CD14-positive monocyte (primary cell): ENCODE results near the gene SRCAP. TPM values are rescaled to one million over a fixed set of nuclear protein-coding genes. Genes with fewer than 3 reads are reported as not detected.

ENCODE experiments used
- DNase-seq, 3 donors: peaks; one replicate each; pipeline ENCODE4 v3.0.0-alpha.2; 2011 to 2022
- H2AFZ ChIP-seq: 2 replicates; pipeline ENCODE4 v1.6.0; 2012; ENCODE audit warnings: mild to moderate bottlenecking, low read depth, low read length, inconsistent platforms; ENCODE audit not compliant: insufficient read depth, poor library complexity, severe bottlenecking
- H3K27ac ChIP-seq, 2 donors: 1 replicate in 1 of 2; 2 replicates in 1 of 2; pipeline ENCODE4 v1.5.1; 2012 to 2013; ENCODE audit warnings: low read length in 2 of 2, control low read depth in 1 of 2, inconsistent platforms in 1 of 2, low read depth in 1 of 2, mild to moderate bottlenecking in 1 of 2
- H3K27me3 ChIP-seq, 2 donors: one replicate each; pipeline versions ENCODE4 v1.6.0 to v1.6.1; 2011 to 2013; ENCODE audit warnings: low read length in 2 of 2; ENCODE audit not compliant: control insufficient read depth in 2 of 2, insufficient read depth in 2 of 2
- H3K36me3 ChIP-seq, 2 donors: replicated peaks in 1 of 2; 1 replicate in 1 of 2; 2 replicates in 1 of 2; pipeline versions ENCODE4 v1.5.1 to v1.6.1; 2012 to 2013; ENCODE audit warnings: low read length in 2 of 2, control low read depth in 1 of 2, inconsistent platforms in 1 of 2, mild to moderate bottlenecking in 1 of 2; ENCODE audit not compliant: insufficient read depth in 2 of 2, control insufficient read depth in 1 of 2
- H3K4me1 ChIP-seq, 2 donors: 1 replicate in 1 of 2; 2 replicates in 1 of 2; pipeline versions ENCODE4 v1.5.1 to v1.6.1; 2012 to 2013; ENCODE audit warnings: low read length in 2 of 2, control low read depth in 1 of 2, inconsistent platforms in 1 of 2, mild to moderate bottlenecking in 1 of 2, moderate library complexity in 1 of 2; ENCODE audit not compliant: insufficient read depth in 2 of 2, control insufficient read depth in 1 of 2
- H3K4me2 ChIP-seq: replicated peaks from 2 replicates; pipeline ENCODE3; 2012; ENCODE audit warnings: low read length, moderate library complexity, mild to moderate bottlenecking; ENCODE audit not compliant: poor library complexity, severe bottlenecking; ENCODE audit errors: extremely low read depth
- H3K4me3 ChIP-seq, 3 experiments: fragments of 200-600 bp in 1 of 3; sonication (generic) in 1 of 3; replicated peaks in 1 of 3; 1 replicate in 2 of 3; 2 replicates in 1 of 3; pipeline ENCODE4 v1.5.1; 2011 to 2013; ENCODE audit warnings: low read length in 3 of 3, mild to moderate bottlenecking in 3 of 3, control low read depth in 2 of 3, low read depth in 2 of 3, inconsistent platforms in 1 of 3, moderate library complexity in 1 of 3
- H3K79me2 ChIP-seq: 2 replicates; pipeline ENCODE4 v1.6.0; 2012; ENCODE audit warnings: mild to moderate bottlenecking, control low read depth, inconsistent platforms, low read length, moderate library complexity; ENCODE audit not compliant: insufficient read depth
- H3K9ac ChIP-seq: 2 replicates; pipeline ENCODE4 v1.6.0; 2017; ENCODE audit warnings: low read length, mild to moderate bottlenecking; ENCODE audit not compliant: insufficient read depth, poor library complexity, severe bottlenecking
- H3K9me3 ChIP-seq, 2 donors: replicated peaks in 1 of 2; 1 replicate in 1 of 2; 2 replicates in 1 of 2; pipeline versions ENCODE4 v1.5.1 to v1.6.1; 2012 to 2013; ENCODE audit warnings: low read length in 2 of 2, control low read depth in 1 of 2; ENCODE audit not compliant: control insufficient read depth in 1 of 2, insufficient read depth in 1 of 2
- H4K20me1 ChIP-seq: 2 replicates; pipeline ENCODE4 v1.6.0; 2012; ENCODE audit warnings: mild to moderate bottlenecking, low read length, control low read depth, moderate library complexity; ENCODE audit not compliant: insufficient read depth
- H3K27ac Mint-ChIP-seq, 7 donors: one replicate each; pipeline ENCODE4 v1.8.0; 2020; ENCODE audit warnings: mild to moderate bottlenecking in 7 of 7, mixed read lengths in 7 of 7, moderate library complexity in 6 of 7, inconsistent platforms in 2 of 7
- H3K27me3 Mint-ChIP-seq, 3 donors: one replicate each; pipeline ENCODE4 v1.8.0; 2021 to 2022; ENCODE audit warnings: low read depth in 3 of 3, mild to moderate bottlenecking in 3 of 3, mixed read lengths in 3 of 3, moderate library complexity in 3 of 3, inconsistent platforms in 1 of 3
- H3K36me3 Mint-ChIP-seq, 2 donors: one replicate each; pipeline ENCODE4 v1.8.0; 2020; ENCODE audit warnings: mixed read lengths in 2 of 2, inconsistent platforms in 1 of 2, mild to moderate bottlenecking in 1 of 2
- H3K4me1 Mint-ChIP-seq: one replicate; pipeline ENCODE4 v1.8.0; 2020; ENCODE audit warnings: mild to moderate bottlenecking, mixed read lengths
- H3K4me3 Mint-ChIP-seq, 2 donors: one replicate each; pipeline ENCODE4 v1.8.0; 2020; ENCODE audit warnings: mild to moderate bottlenecking in 2 of 2, mixed read lengths in 2 of 2, moderate library complexity in 1 of 2
- H3K9me3 Mint-ChIP-seq, 7 donors: one replicate each; pipeline ENCODE4 v1.8.0; 2020 to 2022; ENCODE audit warnings: mixed read lengths in 7 of 7, mild to moderate bottlenecking in 6 of 7, moderate library complexity in 6 of 7, inconsistent platforms in 2 of 7
- WGBS: methylation state at CpG from one replicate; pipeline ENCODE4 v1.1.5; 2013; ENCODE audit warnings: missing lambda C conversion rate; ENCODE audit not compliant: insufficient coverage; 5-methylcytosine and 5-hydroxymethylcytosine counted together
- intact Hi-C, 2 donors: fragments of 100-400 bp; cut with micrococcal nuclease; formaldehyde crosslinking; loops; one replicate each; pipeline versions ENCODE4 v1.15.0 to v1.15.1; 2023
- polyA plus RNA-seq, 3 donors: library from polyadenylated mRNA; depleted of rRNA in 1 of 3; unstranded in 2 of 3; stranded (reverse) in 1 of 3; fragments of 300-500 nt in 2 of 3; fragments of >200 nt in 1 of 3; fragmentation: Illumina TruSeq in 2 of 3; gene quantifications; 1 replicate in 2 of 3; 2 replicates in 1 of 3; pipeline ENCODE4 v1.2.3, GENCODE V29; 2012 to 2021
- TF ChIP-seq, protein P1 (sequence below): fragments of 200-600 bp; IDR thresholded peaks from one replicate; pipeline ENCODE4 v1.8.0; 2022; ENCODE audit warnings: antibody characterized with exemption, mild to moderate bottlenecking

Gene SRCAP
- polyA plus RNA-seq, 3 donors, result 3.0 to 16.0 (median 6.3) TPM

- no peak for DNase-seq
- H4K20me1 ChIP-seq, result peaks cover 70% of the 10 kb centered on the region
- intact Hi-C loops, result no loop called here
Observed at GRCh38 chr16:30668393-30668792, 30.6 kb upstream of the SRCAP start.

GRCh38 chr16:30669026-30669902 lies 29.7 kb upstream of the SRCAP start:
- H3K27me3 ChIP-seq, result no peaks in the 10 kb centered on the region
- no peak overlapping the region for H3K27ac ChIP-seq
- Mint-ChIP-seq H3K36me3 (peaks cover 44 to 71% of the 10 kb centered on the region in 2 donors), H3K4me3 (no peak overlapping the region), H3K9me3 (no peaks in the 10 kb centered on the region), H3K27ac (peak overlapping the region in 1 of 7 donors; percentile 37), H3K27me3 (no peaks in the 10 kb centered on the region), H3K4me1 (no peaks in the 10 kb centered on the region)
- WGBS, result 98% methylated on average over 26 of the region's 41 CpGs
- no peak overlapping the region for H3K4me3 ChIP-seq
- peaks cover 62% of the 10 kb centered on the region for H4K20me1 ChIP-seq
- no peaks in the 10 kb centered on the region for H3K9me3 ChIP-seq
- no peak for DNase-seq
- TF ChIP-seq, protein P1, sequence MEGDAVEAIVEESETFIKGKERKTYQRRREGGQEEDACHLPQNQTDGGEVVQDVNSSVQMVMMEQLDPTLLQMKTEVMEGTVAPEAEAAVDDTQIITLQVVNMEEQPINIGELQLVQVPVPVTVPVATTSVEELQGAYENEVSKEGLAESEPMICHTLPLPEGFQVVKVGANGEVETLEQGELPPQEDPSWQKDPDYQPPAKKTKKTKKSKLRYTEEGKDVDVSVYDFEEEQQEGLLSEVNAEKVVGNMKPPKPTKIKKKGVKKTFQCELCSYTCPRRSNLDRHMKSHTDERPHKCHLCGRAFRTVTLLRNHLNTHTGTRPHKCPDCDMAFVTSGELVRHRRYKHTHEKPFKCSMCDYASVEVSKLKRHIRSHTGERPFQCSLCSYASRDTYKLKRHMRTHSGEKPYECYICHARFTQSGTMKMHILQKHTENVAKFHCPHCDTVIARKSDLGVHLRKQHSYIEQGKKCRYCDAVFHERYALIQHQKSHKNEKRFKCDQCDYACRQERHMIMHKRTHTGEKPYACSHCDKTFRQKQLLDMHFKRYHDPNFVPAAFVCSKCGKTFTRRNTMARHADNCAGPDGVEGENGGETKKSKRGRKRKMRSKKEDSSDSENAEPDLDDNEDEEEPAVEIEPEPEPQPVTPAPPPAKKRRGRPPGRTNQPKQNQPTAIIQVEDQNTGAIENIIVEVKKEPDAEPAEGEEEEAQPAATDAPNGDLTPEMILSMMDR, result no peak
- no peaks in the 10 kb centered on the region for H3K4me1 ChIP-seq
- no peak overlapping the region for H2AFZ ChIP-seq
- H3K4me2 ChIP-seq, result no peak overlapping the region
- peaks cover 11% of the 10 kb centered on the region for H3K79me2 ChIP-seq
- peaks cover 62 to 67% of the 10 kb centered on the region in 2 donors for H3K36me3 ChIP-seq
- H3K9ac ChIP-seq, result no peak overlapping the region
- intact Hi-C loops, result no loop called here

More at GRCh38 chr16:30668393-30668792, 30.6 kb upstream of the SRCAP start:
- Mint-ChIP-seq H3K27me3 (no peaks in the 10 kb centered on the region), H3K36me3 (peaks cover 52 to 79% of the 10 kb centered on the region in 2 donors), H3K27ac (no peak overlapping the region), H3K4me3 (no peak overlapping the region), H3K9me3 (no peaks in the 10 kb centered on the region), H3K4me1 (peaks cover under 1% of the 10 kb centered on the region)
- Histone ChIP-seq H3K79me2 (peaks cover 18% of the 10 kb centered on the region), H3K9me3 (no peaks in the 10 kb centered on the region), H2AFZ (no peak overlapping the region), H3K4me3 (no peak overlapping the region), H3K27me3 (no peaks in the 10 kb centered on the region), H3K27ac (no peak overlapping the region), H3K4me2 (no peak overlapping the region), H3K36me3 (peaks cover 66 to 75% of the 10 kb centered on the region in 2 donors), H3K9ac (no peak overlapping the region), H3K4me1 (no peaks in the 10 kb centered on the region)
- TF ChIP-seq, protein P1, result no peak
- WGBS, result 94% methylated on average over 10 of the region's 12 CpGs
